Measurements from ENCODE around the gene CDS2.

The CDS2 gene

GRCh38 chr20:5092765-5093339 is 34.0 kb upstream of the CDS2 start:
- no peak overlapping the region for H3K9ac ChIP-seq (ENCODE audit: low read length)
- no peaks in the 10 kb centered on the region for H3K4me1 ChIP-seq (ENCODE audit: control insufficient read depth in 1 of 2, insufficient read depth in 2 of 2, low read length in 2 of 2)
- no peak overlapping the region for H3K4ac ChIP-seq (ENCODE audit: low read depth, low read length)
- H3K4me3 ChIP-seq (ENCODE audit: low read depth, low read length) = no peak overlapping the region
- no peaks in the 10 kb centered on the region for H3K79me1 ChIP-seq (ENCODE audit: low read length)
- no peak overlapping the region for H2BK5ac ChIP-seq (ENCODE audit: low read depth, low read length, poor library complexity)
- no peak overlapping the region for H3K4me2 ChIP-seq (ENCODE audit: low read length)
- no peak overlapping the region for H2BK120ac ChIP-seq (ENCODE audit: insufficient read depth, low read length, poor library complexity)
- no peaks in the 10 kb centered on the region for H3K27me3 ChIP-seq (ENCODE audit: insufficient read depth, low read length)
- WGBS (ENCODE audit: extremely low coverage, insufficient coverage, insufficient read length) = no CpG with 5 or more reads among the region's 4 CpGs
- no peak overlapping the region for H4K91ac ChIP-seq (ENCODE audit: low read depth, low read length)
- H4K12ac ChIP-seq (ENCODE audit: low read depth, low read length) = no peak overlapping the region
- H3K9me3 ChIP-seq (ENCODE audit: insufficient read depth, low read depth, low read length) = no peaks in the 10 kb centered on the region
- no peak overlapping the region for H3K27ac ChIP-seq (ENCODE audit: low read depth, low read length)
- no peak overlapping the region for H3K18ac ChIP-seq (ENCODE audit: low read length)
- no peak overlapping the region for H3K23ac ChIP-seq (ENCODE audit: low read length)
- no peak overlapping the region for H4K8ac ChIP-seq (ENCODE audit: low read depth, low read length)
- H2AFZ ChIP-seq (ENCODE audit: insufficient read depth, low read length, poor library complexity) = no peak overlapping the region
- peaks cover 5 to 14% of the 10 kb centered on the region in 2 experiments for H3K36me3 ChIP-seq (ENCODE audit: control insufficient read depth in 1 of 2, insufficient read depth in 2 of 2, low read length in 2 of 2)
- no peak overlapping the region for H2BK12ac ChIP-seq (ENCODE audit: low read length)
- peak in 1 of 2 donors; percentile 18 for DNase-seq
- H2AK5ac ChIP-seq (ENCODE audit: low read length) = no peak overlapping the region
- no peaks in the 10 kb centered on the region for H3K79me2 ChIP-seq (ENCODE audit: control insufficient read depth, insufficient read depth, low read length, poor library complexity)
- no peak overlapping the region for H3K14ac ChIP-seq (ENCODE audit: low read length)

- Histone ChIP-seq H3K4ac (ENCODE audit: low read depth, low read length) (no peak overlapping the region), H3K9me3 (ENCODE audit: insufficient read depth, low read depth, low read length) (no peaks in the 10 kb centered on the region), H3K4me2 (ENCODE audit: low read length) (no peak overlapping the region), H3K4me1 (ENCODE audit: control insufficient read depth in 1 of 2, insufficient read depth in 2 of 2, low read length in 2 of 2) (no peaks in the 10 kb centered on the region), H3K14ac (ENCODE audit: low read length) (no peak overlapping the region), H3K18ac (ENCODE audit: low read length) (no peak overlapping the region), H2BK12ac (ENCODE audit: low read length) (no peak overlapping the region), H3K79me2 (ENCODE audit: control insufficient read depth, insufficient read depth, low read length, poor library complexity) (no peaks in the 10 kb centered on the region), H2BK5ac (ENCODE audit: low read depth, low read length, poor library complexity) (no peak overlapping the region), H2BK120ac (ENCODE audit: insufficient read depth, low read length, poor library complexity) (no peak overlapping the region), H3K36me3 (ENCODE audit: control insufficient read depth in 1 of 2, insufficient read depth in 2 of 2, low read length in 2 of 2) (peaks cover 7 to 19% of the 10 kb centered on the region in 2 experiments), H4K8ac (ENCODE audit: low read depth, low read length) (no peak overlapping the region), H3K27ac (ENCODE audit: low read depth, low read length) (no peak overlapping the region), H4K12ac (ENCODE audit: low read depth, low read length) (no peak overlapping the region), H4K91ac (ENCODE audit: low read depth, low read length) (no peak overlapping the region), H3K23ac (ENCODE audit: low read length) (no peak overlapping the region), H3K27me3 (ENCODE audit: insufficient read depth, low read length) (no peaks in the 10 kb centered on the region), H2AFZ (ENCODE audit: insufficient read depth, low read length, poor library complexity) (no peak overlapping the region), H3K9ac (ENCODE audit: low read length) (no peak overlapping the region), H2AK5ac (ENCODE audit: low read length) (no peak overlapping the region), H3K79me1 (ENCODE audit: low read length) (no peaks in the 10 kb centered on the region), H3K4me3 (ENCODE audit: low read depth, low read length) (no peak overlapping the region)
- WGBS (ENCODE audit: extremely low coverage, insufficient coverage, insufficient read length) = no CpG with 5 or more reads among the region's 3 CpGs
- DNase-seq = no peak
These were observed 31.4 kb upstream of the CDS2 start for GRCh38 chr20:5095454-5095853.

GRCh38 chr20:5095931-5096330 is 30.9 kb upstream of the CDS2 start:
- Histone ChIP-seq H3K4me3 (ENCODE audit: low read depth, low read length) (no peak overlapping the region), H4K91ac (ENCODE audit: low read depth, low read length) (no peak overlapping the region), H3K4me2 (ENCODE audit: low read length) (no peak overlapping the region), H2AFZ (ENCODE audit: insufficient read depth, low read length, poor library complexity) (no peak overlapping the region), H4K12ac (ENCODE audit: low read depth, low read length) (no peak overlapping the region), H4K8ac (ENCODE audit: low read depth, low read length) (no peak overlapping the region), H2AK5ac (ENCODE audit: low read length) (no peak overlapping the region), H2BK120ac (ENCODE audit: insufficient read depth, low read length, poor library complexity) (no peak overlapping the region), H3K36me3 (ENCODE audit: control insufficient read depth in 1 of 2, insufficient read depth in 2 of 2, low read length in 2 of 2) (peaks cover 7 to 19% of the 10 kb centered on the region in 2 experiments), H3K9me3 (ENCODE audit: insufficient read depth, low read depth, low read length) (no peaks in the 10 kb centered on the region), H3K4me1 (ENCODE audit: control insufficient read depth in 1 of 2, insufficient read depth in 2 of 2, low read length in 2 of 2) (no peaks in the 10 kb centered on the region), H3K4ac (ENCODE audit: low read depth, low read length) (no peak overlapping the region), H3K23ac (ENCODE audit: low read length) (no peak overlapping the region), H2BK5ac (ENCODE audit: low read depth, low read length, poor library complexity) (no peak overlapping the region), H3K27me3 (ENCODE audit: insufficient read depth, low read length) (no peaks in the 10 kb centered on the region), H3K9ac (ENCODE audit: low read length) (no peak overlapping the region), H3K18ac (ENCODE audit: low read length) (no peak overlapping the region), H2BK12ac (ENCODE audit: low read length) (no peak overlapping the region), H3K27ac (ENCODE audit: low read depth, low read length) (no peak overlapping the region), H3K14ac (ENCODE audit: low read length) (no peak overlapping the region), H3K79me2 (ENCODE audit: control insufficient read depth, insufficient read depth, low read length, poor library complexity) (no peaks in the 10 kb centered on the region), H3K79me1 (ENCODE audit: low read length) (no peaks in the 10 kb centered on the region)
- no CpG with 5 or more reads among the region's 3 CpGs for WGBS (ENCODE audit: extremely low coverage, insufficient coverage, insufficient read length)
- no peak for DNase-seq

- no peak overlapping the region for H3K14ac ChIP-seq (ENCODE audit: low read length)
- no peak overlapping the region for H2AK5ac ChIP-seq (ENCODE audit: low read length)
- DNase-seq = no peak
- H3K27ac ChIP-seq (ENCODE audit: low read depth, low read length) = no peak overlapping the region
- no peak overlapping the region for H2BK5ac ChIP-seq (ENCODE audit: low read depth, low read length, poor library complexity)
- no peak overlapping the region for H3K23ac ChIP-seq (ENCODE audit: low read length)
- no peak overlapping the region for H3K4me3 ChIP-seq (ENCODE audit: low read depth, low read length)
- H2BK12ac ChIP-seq (ENCODE audit: low read length) = no peak overlapping the region
- no peaks in the 10 kb centered on the region for H3K27me3 ChIP-seq (ENCODE audit: insufficient read depth, low read length)
- H3K79me2 ChIP-seq (ENCODE audit: control insufficient read depth, insufficient read depth, low read length, poor library complexity) = no peaks in the 10 kb centered on the region
- H3K18ac ChIP-seq (ENCODE audit: low read length) = no peak overlapping the region
- H4K12ac ChIP-seq (ENCODE audit: low read depth, low read length) = no peak overlapping the region
- H3K79me1 ChIP-seq (ENCODE audit: low read length) = no peaks in the 10 kb centered on the region
- no peak overlapping the region for H4K8ac ChIP-seq (ENCODE audit: low read depth, low read length)
- H3K4ac ChIP-seq (ENCODE audit: low read depth, low read length) = no peak overlapping the region
- no peak overlapping the region for H3K4me2 ChIP-seq (ENCODE audit: low read length)
- no peak overlapping the region for H2AFZ ChIP-seq (ENCODE audit: insufficient read depth, low read length, poor library complexity)
- no peaks in the 10 kb centered on the region for H3K9me3 ChIP-seq (ENCODE audit: insufficient read depth, low read depth, low read length)
- H2BK120ac ChIP-seq (ENCODE audit: insufficient read depth, low read length, poor library complexity) = no peak overlapping the region
- H3K36me3 ChIP-seq (ENCODE audit: control insufficient read depth in 1 of 2, insufficient read depth in 2 of 2, low read length in 2 of 2) = peaks cover 7 to 21% of the 10 kb centered on the region in 2 experiments
- no peaks in the 10 kb centered on the region for H3K4me1 ChIP-seq (ENCODE audit: control insufficient read depth in 1 of 2, insufficient read depth in 2 of 2, low read length in 2 of 2)
- no peak overlapping the region for H4K91ac ChIP-seq (ENCODE audit: low read depth, low read length)
- no CpG with 5 or more reads among the region's 2 CpGs for WGBS (ENCODE audit: extremely low coverage, insufficient coverage, insufficient read length)
- H3K9ac ChIP-seq (ENCODE audit: low read length) = no peak overlapping the region
These were observed 30.3 kb upstream of the CDS2 start for GRCh38 chr20:5096463-5096862.
